Osteoblast (primary cell): ENCODE data around the gene ILK. TPM values are rescaled to one million over a fixed set of nuclear protein-coding genes. Genes with fewer than 3 reads are reported as not detected.

ENCODE experiments used
- DNase-seq: peaks from one replicate; pipeline ENCODE4 v3.0.0; 2011; ENCODE audit warnings: low spot score, mixed read lengths; ENCODE audit not compliant: insufficient read length; ENCODE audit errors: missing footprints
- H2AFZ ChIP-seq: 2 replicates; pipeline ENCODE4 v1.6.0; 2011; ENCODE audit warnings: mild to moderate bottlenecking, low read length
- H3K27ac ChIP-seq: 2 replicates; pipeline ENCODE4 v1.5.1; 2011; ENCODE audit warnings: mild to moderate bottlenecking, low read depth, low read length, moderate library complexity
- H3K27me3 ChIP-seq: 2 replicates; pipeline ENCODE4 v1.6.0; 2012; ENCODE audit warnings: mild to moderate bottlenecking, control low read depth, inconsistent platforms, low read length, moderate library complexity; ENCODE audit not compliant: insufficient read depth
- H3K36me3 ChIP-seq: 2 replicates; pipeline ENCODE4 v1.5.1; 2011; ENCODE audit warnings: mild to moderate bottlenecking, low read length, control low read depth, moderate library complexity; ENCODE audit not compliant: insufficient read depth
- H3K4me1 ChIP-seq: 2 replicates; pipeline ENCODE4 v1.5.1; 2011; ENCODE audit warnings: mild to moderate bottlenecking, low read length, control low read depth, moderate library complexity; ENCODE audit not compliant: insufficient read depth
- H3K4me2 ChIP-seq: 2 replicates; pipeline ENCODE4 v1.6.0; 2011; ENCODE audit warnings: mild to moderate bottlenecking, low read length; ENCODE audit not compliant: insufficient read depth
- H3K4me3 ChIP-seq: fragments of 200-600 bp; sonication (generic); 3 replicates; pipeline ENCODE4 v1.5.1; 2012; ENCODE audit warnings: mild to moderate bottlenecking, low read length, inconsistent platforms; ENCODE audit not compliant: insufficient read depth
- H3K79me2 ChIP-seq: 2 replicates; pipeline ENCODE4 v1.6.0; 2012; ENCODE audit warnings: mild to moderate bottlenecking, low read length, control low read depth, inconsistent platforms; ENCODE audit not compliant: insufficient read depth
- H3K9me3 ChIP-seq: 2 replicates; pipeline ENCODE4 v1.5.1; 2011; ENCODE audit warnings: low read depth, low read length, control low read depth
- H4K20me1 ChIP-seq: 2 replicates; pipeline ENCODE4 v1.6.0; 2012; ENCODE audit warnings: mild to moderate bottlenecking, low read length, control low read depth; ENCODE audit not compliant: insufficient read depth
- total RNA-seq: library from RNA; depleted of rRNA; stranded (reverse); fragments of >200 nt; gene quantifications from 2 replicates; pipeline ENCODE4 v1.2.3, GENCODE V29; 2012
- TF ChIP-seq, protein P1 (sequence below): IDR thresholded peaks from 2 replicates; pipeline ENCODE4 v1.5.1; 2011; ENCODE audit warnings: mild to moderate bottlenecking, low read depth, low read length, moderate library complexity; ENCODE audit errors: extremely low read depth

ILK gene
- total RNA-seq, 1 donor, result 176 TPM

- no peak for DNase-seq
- Histone ChIP-seq H3K4me3 (no peak overlapping the region), H3K36me3 (no peaks in the 10 kb centered on the region), H3K27ac (no peak overlapping the region), H3K4me1 (peaks cover 4% of the 10 kb centered on the region), H3K4me2 (no peak overlapping the region), H3K79me2 (no peaks in the 10 kb centered on the region), H2AFZ (no peak overlapping the region), H3K9me3 (no peaks in the 10 kb centered on the region), H4K20me1 (no peaks in the 10 kb centered on the region), H3K27me3 (peaks cover 88% of the 10 kb centered on the region)
- TF ChIP-seq, protein P1, sequence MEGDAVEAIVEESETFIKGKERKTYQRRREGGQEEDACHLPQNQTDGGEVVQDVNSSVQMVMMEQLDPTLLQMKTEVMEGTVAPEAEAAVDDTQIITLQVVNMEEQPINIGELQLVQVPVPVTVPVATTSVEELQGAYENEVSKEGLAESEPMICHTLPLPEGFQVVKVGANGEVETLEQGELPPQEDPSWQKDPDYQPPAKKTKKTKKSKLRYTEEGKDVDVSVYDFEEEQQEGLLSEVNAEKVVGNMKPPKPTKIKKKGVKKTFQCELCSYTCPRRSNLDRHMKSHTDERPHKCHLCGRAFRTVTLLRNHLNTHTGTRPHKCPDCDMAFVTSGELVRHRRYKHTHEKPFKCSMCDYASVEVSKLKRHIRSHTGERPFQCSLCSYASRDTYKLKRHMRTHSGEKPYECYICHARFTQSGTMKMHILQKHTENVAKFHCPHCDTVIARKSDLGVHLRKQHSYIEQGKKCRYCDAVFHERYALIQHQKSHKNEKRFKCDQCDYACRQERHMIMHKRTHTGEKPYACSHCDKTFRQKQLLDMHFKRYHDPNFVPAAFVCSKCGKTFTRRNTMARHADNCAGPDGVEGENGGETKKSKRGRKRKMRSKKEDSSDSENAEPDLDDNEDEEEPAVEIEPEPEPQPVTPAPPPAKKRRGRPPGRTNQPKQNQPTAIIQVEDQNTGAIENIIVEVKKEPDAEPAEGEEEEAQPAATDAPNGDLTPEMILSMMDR, result no peak
Observed at GRCh38 chr11:6653656-6654055, 50.1 kb downstream of the ILK start.

GRCh38 chr11:6654281-6655019 lies 50.9 kb downstream of the ILK start:
- H3K4me2 ChIP-seq, result no peak overlapping the region
- no peaks in the 10 kb centered on the region for H3K9me3 ChIP-seq
- H3K4me1 ChIP-seq, result peaks cover 4% of the 10 kb centered on the region
- no peaks in the 10 kb centered on the region for H3K36me3 ChIP-seq
- peaks cover 86% of the 10 kb centered on the region for H3K27me3 ChIP-seq
- H4K20me1 ChIP-seq, result no peaks in the 10 kb centered on the region
- H3K27ac ChIP-seq, result no peak overlapping the region
- no peak for DNase-seq
- TF ChIP-seq, protein P1, result no peak
- no peak overlapping the region for H2AFZ ChIP-seq
- no peak overlapping the region for H3K4me3 ChIP-seq
- no peaks in the 10 kb centered on the region for H3K79me2 ChIP-seq

- H2AFZ ChIP-seq, result no peak overlapping the region
- peaks cover 4% of the 10 kb centered on the region for H3K4me1 ChIP-seq
- no peaks in the 10 kb centered on the region for H4K20me1 ChIP-seq
- H3K9me3 ChIP-seq, result no peaks in the 10 kb centered on the region
- peaks cover 85% of the 10 kb centered on the region for H3K27me3 ChIP-seq
- no peaks in the 10 kb centered on the region for H3K36me3 ChIP-seq
- no peak overlapping the region for H3K4me3 ChIP-seq
- H3K27ac ChIP-seq, result no peak overlapping the region
- H3K79me2 ChIP-seq, result no peaks in the 10 kb centered on the region
- peak; percentile 83 for DNase-seq
- TF ChIP-seq, protein P1, result no peak
- peak overlapping the region; percentile 47 for H3K4me2 ChIP-seq
Observed at GRCh38 chr11:6655020-6655789, 51.6 kb downstream of the ILK start.

DNA sequence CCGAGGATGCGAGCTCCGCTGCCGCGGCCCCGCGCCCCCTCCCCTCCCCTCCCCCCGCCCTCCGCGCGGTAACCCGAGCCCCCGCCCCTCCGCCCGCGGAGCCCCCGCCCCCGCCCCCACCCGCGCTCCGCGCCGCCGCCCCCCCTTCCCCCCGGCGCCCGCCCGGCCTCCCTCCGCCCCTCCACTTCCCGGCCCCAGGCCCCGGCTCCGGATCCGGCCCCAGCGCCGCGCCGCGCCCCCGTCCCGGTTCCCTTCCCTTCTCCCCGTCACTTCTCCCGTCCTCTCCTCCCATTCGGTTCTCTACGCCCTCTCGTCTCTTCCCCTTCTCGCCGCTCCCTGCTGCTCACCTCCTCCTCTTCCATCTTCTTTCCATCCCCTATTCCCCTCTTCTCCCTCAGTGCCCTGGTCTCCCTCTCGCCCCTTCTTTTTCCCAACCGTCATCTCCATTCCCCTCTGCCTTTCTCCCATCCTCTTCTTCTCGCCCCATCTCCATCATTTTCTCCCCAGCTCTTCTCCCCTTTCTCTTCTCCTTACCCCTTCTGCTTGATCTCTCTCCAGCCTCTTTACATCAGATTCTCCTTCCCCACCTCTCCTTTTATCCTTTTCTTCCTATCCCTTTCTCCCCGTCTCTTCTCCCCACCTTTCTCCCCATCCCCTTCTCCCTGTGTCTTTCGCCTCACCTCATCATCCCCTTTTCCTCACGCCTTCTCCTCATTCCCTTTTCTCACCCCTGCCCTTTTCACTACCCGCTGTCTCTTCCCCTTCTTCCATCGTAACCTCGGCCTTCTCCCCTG lies 52.4 kb downstream of the ILK start, which contains the start of gene DCHS1:
DCHS1 (minus strand) TSS at position 20 of the 794 bp plus-strand sequence. CDS start 14,196 bp downstream, outside the sequence.
- H3K9me3 ChIP-seq, result no peaks in the 10 kb centered on the region
- H2AFZ ChIP-seq, result no peak within 1 kb of the TSS
- H3K36me3 ChIP-seq, result no peaks in the 10 kb centered on the region
- H3K4me2 ChIP-seq, result peak within 1 kb of the TSS; percentile 48
- H3K79me2 ChIP-seq, result no peaks in the 10 kb centered on the region
- peaks cover 77% of the 10 kb centered on the region for H3K27me3 ChIP-seq
- H4K20me1 ChIP-seq, result no peaks in the 10 kb centered on the region
- TF ChIP-seq, protein P1, result no peak
- no peak within 1 kb of the TSS for H3K27ac ChIP-seq
- DNase-seq, result no peak
- no peak within 1 kb of the TSS for H3K4me3 ChIP-seq
- H3K4me1 ChIP-seq, result peaks cover 4% of the 10 kb centered on the region
